K562 (cell line): ENCODE data around the gene RABGAP1L. TPM values are rescaled to one million over a fixed set of nuclear protein-coding genes. Genes with fewer than 3 reads are reported as not detected.

ENCODE experiments used
- ATF6 ChIP-seq: sonication (generic); formaldehyde crosslinking; IDR thresholded peaks from 2 replicates; pipeline ENCODE4 v1.4.0; 2020; ENCODE audit warnings: mild to moderate bottlenecking, missing genetic modification reagents
- BACH1 ChIP-seq: fragments of 200-800 bp; sonication (Bioruptor generic); IDR thresholded peaks from 2 replicates; pipeline ENCODE4 v1.6.1; 2016; ENCODE audit warnings: missing genetic modification characterization, missing compliant biosample characterization
- CBFA2T3 ChIP-seq: fragments of 450-650 bp; IDR thresholded peaks from 2 replicates; pipeline ENCODE4 v1.6.1; 2017
- CEBPZ ChIP-seq: fragments of 150-350 bp; IDR thresholded peaks from 2 replicates; pipeline ENCODE4 v1.6.1; 2014; ENCODE audit warnings: low read depth, mild to moderate bottlenecking, low read length, borderline replicate concordance
- CGGBP1 ChIP-seq: fragments of 250-450 bp; sonication (Bioruptor Pico); IDR thresholded peaks from 2 replicates; pipeline ENCODE4 v1.9.0; 2021; ENCODE audit warnings: mild to moderate bottlenecking
- PKNOX1 ChIP-seq: fragments of 450-650 bp; IDR thresholded peaks from 2 replicates; pipeline ENCODE4 v1.6.1; 2016
- PRPF4 ChIP-seq: fragments of 200-400 bp; formaldehyde crosslinking; IDR thresholded peaks from one replicate; pipeline ENCODE4 v1.6.1; 2017; ENCODE audit warnings: low read length, low read depth, mild to moderate bottlenecking; ENCODE audit not compliant: insufficient read depth, poor library complexity, severe bottlenecking
- RBFOX2 ChIP-seq: fragments of 200-400 bp; formaldehyde crosslinking; IDR thresholded peaks from 2 replicates; pipeline ENCODE4 v1.6.1; 2017; ENCODE audit warnings: low read depth, mild to moderate bottlenecking, low read length, moderate library complexity
- SAP30 ChIP-seq: fragments of 200-600 bp; sonication (generic); IDR thresholded peaks from 2 replicates; pipeline ENCODE4 v1.6.1; 2012; ENCODE audit warnings: borderline replicate concordance, low read depth, mild to moderate bottlenecking, moderate library complexity, low read length, control low read depth, inconsistent platforms; ENCODE audit not compliant: insufficient read depth, poor library complexity, severe bottlenecking
- SMARCE1 ChIP-seq: fragments of 450-650 bp; IDR thresholded peaks from 2 replicates; pipeline ENCODE4 v1.7.1; 2016; ENCODE audit warnings: mild to moderate bottlenecking
- TCF3 ChIP-seq: sonication (generic); formaldehyde crosslinking; IDR thresholded peaks from 2 replicates; pipeline ENCODE4 v1.4.0; 2020; ENCODE audit warnings: mild to moderate bottlenecking, missing genetic modification reagents
- ZNF398 ChIP-seq: fragments of 250-450 bp; sonication (Bioruptor Pico); IDR thresholded peaks from 2 replicates; pipeline ENCODE4 v1.8.0; 2021; ENCODE audit warnings: moderate library complexity, mild to moderate bottlenecking, inconsistent platforms
- ZNF764 ChIP-seq: fragments of 250-450 bp; sonication (Bioruptor Pico); IDR thresholded peaks from 2 replicates; pipeline ENCODE4 v1.4.0; 2020; ENCODE audit warnings: low read depth, mild to moderate bottlenecking, moderate library complexity
- polyA plus RNA-seq, 8 experiments: library from polyadenylated mRNA; depleted of rRNA in 4 of 8; stranded (reverse) in 5 of 8; unstranded in 3 of 8; fragments of >200 nt; fragmentation: Nextera tagmentation in 2 of 8; fragmentation: Illumina TruSeq in 1 of 8; extraction: Ambion mirVana in 2 of 8; extraction: Trizol in 1 of 8; gene quantifications; 2 replicates each; pipeline versions ENCODE4 v1.2.1 to v1.2.3, GENCODE V29; 2011 to 2014; ENCODE audit warnings: inconsistent platforms in 1 of 8, missing spikeins in 1 of 8
- total RNA-seq, 7 experiments: library from RNA; depleted of rRNA in 6 of 7; stranded (reverse); fragments of >200 nt in 6 of 7; fragmentation: Illumina TruSeq in 2 of 7; extraction: Trizol in 2 of 7; gene quantifications; 2 replicates each; pipeline versions ENCODE4 v1.2.1 to v1.2.3, GENCODE V29; 2011 to 2021; ENCODE audit warnings: low replicate concordance in 1 of 7

The RABGAP1L gene
- total and polyA plus RNA-seq, 9 of the 15 experiments (the other 6 are each of a cell fraction or from before 2014, with no cell fraction given) = 16.5 to 44.9 (median 26.7) TPM

GRCh38 chr1:174791863-174792262 lies 632.5 kb downstream of the RABGAP1L start (continued):
- peak; percentile 51; the same call in 1 of the 2 replicates for TF ChIP-seq PKNOX1
- TF ChIP-seq SAP30 = no peak
- no peak for TF ChIP-seq BACH1 (tag)
- TF ChIP-seq CEBPZ = no peak
- TF ChIP-seq TCF3 (CRISPR knock-in tag) = peak; percentile 47; the same call in 1 of the 2 replicates
- TF ChIP-seq PRPF4 = no peak
- TF ChIP-seq SMARCE1 = no peak
- no peak for TF ChIP-seq ZNF764 (CRISPR knock-in tag)
- TF ChIP-seq ATF6 (CRISPR knock-in tag) = no peak
- no peak for TF ChIP-seq ZNF398 (CRISPR knock-in tag)
- no peak for TF ChIP-seq RBFOX2
- no peak for TF ChIP-seq CGGBP1 (CRISPR knock-in tag)
- TF ChIP-seq CBFA2T3 = peak; percentile 67
